K562 (cell line): ENCODE results near the gene SDS. TPM values are rescaled to one million over a fixed set of nuclear protein-coding genes. Genes with fewer than 3 reads are reported as not detected.
A peak's percentile ranks its signal among the peaks of the same experiment; 100 is the strongest.

Source experiments
- ATAC-seq: fragments of 200-7000 bp; cut with Tn5 transposase; 3 replicates; pipeline ENCODE4 v1.9.1; 2020; ENCODE audit warnings: moderate library complexity
- BruUV-seq: library from RNA; stranded (reverse); fragments of 400-500 nt; replicated peaks from 2 replicates; lab custom pipeline; 2021; lab: Mats Ljungman, UMichigan
- CTCF ChIA-PET: fragments of 300-600 bp; formaldehyde crosslinking; extraction: SDS; loops from one replicate; lab custom pipeline; 2021; ENCODE audit warnings: low intra/inter-chr PET ratio; lab: Yijun Ruan, JAX
- POLR2A ChIA-PET: fragments of 300-600, 350-650 bp; sonication (Branson Sonifier 250); formaldehyde crosslinking; extraction: SDS; loops from one replicate; lab custom pipeline; 2021; ENCODE audit warnings: antibody characterized with exemption, inconsistent platforms; lab: Yijun Ruan, JAX
- DNase-seq, 4 experiments: peaks; one replicate each; pipeline versions ENCODE4 v3.0.0 to v3.0.0-alpha.2; 2011 to 2018; ENCODE audit warnings: low spot score in 3 of 4, mixed read lengths in 3 of 4; ENCODE audit errors: extremely low read depth in 1 of 4
- FAIRE-seq: peaks from 2 replicates; lab custom pipeline; 2011; peaks lifted over from hg19 to GRCh38; lab: Jason Lieb, UNC
- H2AFZ ChIP-seq: 2 replicates; pipeline ENCODE4 v1.6.0; 2011; ENCODE audit warnings: low read depth, low read length, control low read depth, inconsistent platforms
- H3K27ac ChIP-seq: fragments of 200-600 bp; 3 replicates; pipeline ENCODE4 v1.8.0; 2011; ENCODE audit warnings: low read depth, mild to moderate bottlenecking, control low read depth, inconsistent platforms, low read length, moderate library complexity, mixed read lengths; ENCODE audit errors: extremely low read depth
- H3K27me3 ChIP-seq, 2 experiments: fragments of 300-600 bp in 1 of 2; 2 replicates in 1 of 2; 3 replicates in 1 of 2; pipeline versions ENCODE4 v1.6.0 to v1.8.0; 2011; ENCODE audit warnings: inconsistent platforms in 2 of 2, low read length in 2 of 2, mild to moderate bottlenecking in 1 of 2, mixed read lengths in 1 of 2, moderate library complexity in 1 of 2; ENCODE audit not compliant: control insufficient read depth in 2 of 2, insufficient read depth in 2 of 2
- H3K36me3 ChIP-seq: fragments of 300-600 bp; 3 replicates; pipeline ENCODE4 v1.8.0; 2011; ENCODE audit warnings: mild to moderate bottlenecking, low read length, inconsistent platforms; ENCODE audit not compliant: control insufficient read depth, insufficient read depth
- H3K4me1 ChIP-seq, 2 experiments: fragments of 200-600 bp in 1 of 2; replicated peaks in 1 of 2; 2 replicates in 1 of 2; 3 replicates in 1 of 2; pipeline versions ENCODE4 v1.5.1 to v1.8.0; 2011; ENCODE audit warnings: inconsistent platforms in 2 of 2, low read length in 2 of 2, mild to moderate bottlenecking in 1 of 2, mixed read lengths in 1 of 2, moderate library complexity in 1 of 2; ENCODE audit not compliant: control insufficient read depth in 2 of 2, insufficient read depth in 2 of 2
- H3K4me2 ChIP-seq: 2 replicates; pipeline ENCODE4 v1.6.1; 2011; ENCODE audit warnings: low read length, control low read depth, inconsistent platforms, mixed read lengths; ENCODE audit not compliant: insufficient read depth
- H3K4me3 ChIP-seq: fragments of 200-600 bp; sonication (generic), shearing (Covaris generic); 2 replicates; pipeline ENCODE4 v1.5.1; 2016; ENCODE audit warnings: control low read depth, inconsistent platforms
- H3K79me2 ChIP-seq: fragments of 200-600 bp; 3 replicates; pipeline ENCODE4 v1.8.0; 2011; ENCODE audit warnings: low read length, inconsistent platforms; ENCODE audit not compliant: control insufficient read depth, insufficient read depth
- H3K9ac ChIP-seq, 2 experiments: 2 replicates each; pipeline versions ENCODE4 v1.6.0 to v1.6.1; 2011; ENCODE audit warnings: low read depth in 2 of 2, low read length in 2 of 2, control low read depth in 1 of 2, inconsistent platforms in 1 of 2, mild to moderate bottlenecking in 1 of 2, mixed read lengths in 1 of 2; ENCODE audit not compliant: insufficient read depth in 1 of 2
- H3K9me1 ChIP-seq: one replicate; pipeline ENCODE4 v1.6.0; 2011; ENCODE audit warnings: inconsistent platforms, mild to moderate bottlenecking, low read length, moderate library complexity; ENCODE audit not compliant: control insufficient read depth, insufficient read depth
- H3K9me3 ChIP-seq: replicated peaks from 2 replicates; pipeline ENCODE4 v1.5.1; 2011; ENCODE audit warnings: low read depth, low read length, inconsistent platforms; ENCODE audit not compliant: control insufficient read depth, insufficient read depth
- H4K20me1 ChIP-seq: replicated peaks from 2 replicates; pipeline ENCODE4 v1.6.1; 2011; ENCODE audit warnings: low read length, inconsistent platforms, mixed read lengths; ENCODE audit not compliant: control insufficient read depth, insufficient read depth
- BCL6 ChIP-seq: fragments of 250-450 bp; sonication (Bioruptor Pico); IDR thresholded peaks from 2 replicates; pipeline ENCODE4 v1.4.0; 2020
- BHLHE40 ChIP-seq: IDR thresholded peaks from 2 replicates; pipeline ENCODE4 v1.6.1; 2011; ENCODE audit warnings: low read length, improper control_type of control experiment
- CBFA2T3 ChIP-seq: fragments of 450-650 bp; IDR thresholded peaks from 2 replicates; pipeline ENCODE4 v1.6.1; 2017
- COPS2 ChIP-seq: fragments of 450-650 bp; conservative IDR thresholded peaks from 2 replicates; pipeline ENCODE4 v1.6.1; 2016; ENCODE audit warnings: mild to moderate bottlenecking, moderate library complexity
- NR4A1 ChIP-seq, 2 experiments: fragments of 250-450 bp in 1 of 2; fragments of 450-650 bp in 1 of 2; sonication (Bioruptor Pico) in 1 of 2; IDR thresholded peaks; 2 replicates each; pipeline versions ENCODE4 v1.4.0 to v1.6.1; 2016 to 2020; ENCODE audit warnings: mild to moderate bottlenecking in 2 of 2, missing compliant biosample characterization in 1 of 2, missing genetic modification characterization in 1 of 2, moderate library complexity in 1 of 2
- POLR2AphosphoS5 ChIP-seq: IDR thresholded peaks from 2 replicates; pipeline ENCODE4 v1.6.1; 2011; ENCODE audit warnings: mild to moderate bottlenecking, low read depth, low read length, moderate library complexity; ENCODE audit not compliant: control insufficient read depth, insufficient read depth
- POLR2G ChIP-seq: fragments of 200-400 bp; formaldehyde crosslinking; IDR thresholded peaks from 2 replicates; pipeline ENCODE4 v1.6.1; 2017; ENCODE audit warnings: low read depth, mild to moderate bottlenecking, antibody characterized with exemption, low read length, moderate library complexity
- SNIP1 ChIP-seq: fragments of 450-650 bp; IDR thresholded peaks from 2 replicates; pipeline ENCODE4 v1.7.1; 2017; ENCODE audit warnings: low read depth, mild to moderate bottlenecking
- ZBTB17 ChIP-seq: fragments of 450-650 bp; formaldehyde crosslinking; IDR thresholded peaks from 2 replicates; pipeline ENCODE4 v1.4.0; 2020; ENCODE audit warnings: mild to moderate bottlenecking
- ZNF165 ChIP-seq: fragments of 250-450 bp; sonication (Bioruptor Pico); IDR thresholded peaks from 2 replicates; pipeline ENCODE4 v1.4.0; 2020; ENCODE audit warnings: borderline replicate concordance
- WGBS: fragments of 100-300 bp; shearing (Covaris generic); methylation state at CpG from one replicate; pipeline ENCODE4 v1.1.6; 2016; ENCODE audit warnings: low coverage, mixed read lengths; ENCODE audit not compliant: insufficient coverage; ENCODE audit errors: missing lambda C conversion rate; 5-methylcytosine and 5-hydroxymethylcytosine counted together
- in situ Hi-C: fragments of 300-500 bp; cut with MboI; formaldehyde crosslinking; loops from 4 replicates; pipeline ENCODE4 v1.15.0; 2018; ENCODE audit warnings: inconsistent platforms, mixed read lengths
- intact Hi-C: fragments of 100-400 bp; cut with micrococcal nuclease; formaldehyde crosslinking; loops from 2 replicates; pipeline ENCODE4 v1.14.2; 2022
- polyA plus RNA-seq, 8 experiments: library from polyadenylated mRNA; depleted of rRNA in 4 of 8; stranded (reverse) in 5 of 8; unstranded in 3 of 8; fragments of >200 nt; fragmentation: Nextera tagmentation in 2 of 8; fragmentation: Illumina TruSeq in 1 of 8; extraction: Ambion mirVana in 2 of 8; extraction: Trizol in 1 of 8; gene quantifications; 2 replicates each; pipeline versions ENCODE4 v1.2.1 to v1.2.3, GENCODE V29; 2011 to 2014; ENCODE audit warnings: inconsistent platforms in 1 of 8, missing spikeins in 1 of 8
- total RNA-seq, 7 experiments: library from RNA; depleted of rRNA in 6 of 7; stranded (reverse); fragments of >200 nt in 6 of 7; fragmentation: Illumina TruSeq in 2 of 7; extraction: Trizol in 2 of 7; gene quantifications; 2 replicates each; pipeline versions ENCODE4 v1.2.1 to v1.2.3, GENCODE V29; 2011 to 2021; ENCODE audit warnings: low replicate concordance in 1 of 7
- TF ChIP-seq, protein P1 (sequence below): fragments of 450-650 bp; conservative IDR thresholded peaks from 2 replicates; pipeline ENCODE4 v1.6.1; 2016; ENCODE audit warnings: missing genetic modification characterization, low read depth, mild to moderate bottlenecking, missing compliant biosample characterization, moderate library complexity
- TF ChIP-seq, protein P2 (sequence below): sonication (generic); formaldehyde crosslinking; IDR thresholded peaks from 2 replicates; pipeline ENCODE4 v1.8.1; 2022; ENCODE audit warnings: missing genetic modification reagents
- TF ChIP-seq, protein P3 (sequence below): sonication (generic); formaldehyde crosslinking; IDR thresholded peaks from 2 replicates; pipeline ENCODE4 v1.9.0; 2022; ENCODE audit warnings: mild to moderate bottlenecking, missing genetic modification reagents
- TF ChIP-seq, protein P4 (sequence below): fragments of 450-650 bp; IDR thresholded peaks from 2 replicates; pipeline ENCODE4 v1.6.1; 2016; ENCODE audit warnings: borderline replicate concordance
- TF ChIP-seq, protein P5 (sequence below): fragments of 250-450 bp; sonication (Bioruptor Pico); IDR thresholded peaks from 2 replicates; pipeline ENCODE4 v1.4.0; 2020

The SDS gene
- total and polyA plus RNA-seq, 9 of the 15 experiments (the other 6 are each of a cell fraction or from before 2014, with no cell fraction given) = 0.07 to 1.1 (median 0.12) TPM; not detected in 1

DNA sequence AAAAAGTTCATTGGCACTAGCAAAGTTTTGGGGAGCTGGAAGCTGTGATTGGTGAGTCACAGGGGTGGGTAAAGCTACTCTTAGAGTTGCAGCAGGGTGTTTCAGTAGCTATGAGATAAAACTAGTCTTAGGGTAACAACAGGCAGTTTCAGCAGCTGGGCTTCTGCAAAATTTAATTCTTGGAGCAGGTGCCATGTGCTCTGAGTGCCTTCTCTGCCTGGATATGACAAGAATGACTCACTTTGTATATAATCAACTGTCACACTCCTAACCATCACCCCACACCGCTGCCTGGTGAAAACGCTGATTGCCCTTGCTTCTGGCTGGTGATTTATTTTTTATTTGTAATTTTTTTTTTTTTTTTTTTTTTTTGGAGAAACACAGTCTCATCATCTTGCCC, 55.8 kb downstream of the SDS start:
- no peak overlapping the region for H3K27ac ChIP-seq
- no peaks in the 10 kb centered on the region for H3K9me1 ChIP-seq
- H2AFZ ChIP-seq = no peak overlapping the region
- H4K20me1 ChIP-seq = no peaks in the 10 kb centered on the region
- ChIA-PET CTCF (no interaction called here), POLR2A (no interaction called here)
- WGBS = 28% methylated on average over 2 of the region's 2 CpGs
- H3K36me3 ChIP-seq = no peaks in the 10 kb centered on the region
- no peaks in the 10 kb centered on the region for H3K27me3 ChIP-seq
- ATAC-seq (no peak; the same call in 2 of the 3 replicates), FAIRE-seq (no peak), DNase-seq (peak in 1 of 4 experiments; percentile 9)
- H3K9ac ChIP-seq = no peak overlapping the region
- no peak overlapping the region for H3K4me3 ChIP-seq
- no peaks in the 10 kb centered on the region for H3K79me2 ChIP-seq
- no TSS peak for BruUV-seq
- in situ Hi-C loops (no loop called here), intact Hi-C loops (no loop called here)
- no peaks in the 10 kb centered on the region for H3K9me3 ChIP-seq
- no peak overlapping the region for H3K4me2 ChIP-seq
- peaks cover 14 to 19% of the 10 kb centered on the region in 2 experiments for H3K4me1 ChIP-seq
- no peak for TF ChIP-seq BHLHE40
- no peak for TF ChIP-seq SNIP1
- TF ChIP-seq ZNF165 (CRISPR knock-in tag) = no peak
- no peak for TF ChIP-seq ZBTB17
- TF ChIP-seq, protein P1, sequence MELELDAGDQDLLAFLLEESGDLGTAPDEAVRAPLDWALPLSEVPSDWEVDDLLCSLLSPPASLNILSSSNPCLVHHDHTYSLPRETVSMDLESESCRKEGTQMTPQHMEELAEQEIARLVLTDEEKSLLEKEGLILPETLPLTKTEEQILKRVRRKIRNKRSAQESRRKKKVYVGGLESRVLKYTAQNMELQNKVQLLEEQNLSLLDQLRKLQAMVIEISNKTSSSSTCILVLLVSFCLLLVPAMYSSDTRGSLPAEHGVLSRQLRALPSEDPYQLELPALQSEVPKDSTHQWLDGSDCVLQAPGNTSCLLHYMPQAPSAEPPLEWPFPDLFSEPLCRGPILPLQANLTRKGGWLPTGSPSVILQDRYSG (tag) = no peak
- TF ChIP-seq POLR2G = no peak
- TF ChIP-seq, protein P2, sequence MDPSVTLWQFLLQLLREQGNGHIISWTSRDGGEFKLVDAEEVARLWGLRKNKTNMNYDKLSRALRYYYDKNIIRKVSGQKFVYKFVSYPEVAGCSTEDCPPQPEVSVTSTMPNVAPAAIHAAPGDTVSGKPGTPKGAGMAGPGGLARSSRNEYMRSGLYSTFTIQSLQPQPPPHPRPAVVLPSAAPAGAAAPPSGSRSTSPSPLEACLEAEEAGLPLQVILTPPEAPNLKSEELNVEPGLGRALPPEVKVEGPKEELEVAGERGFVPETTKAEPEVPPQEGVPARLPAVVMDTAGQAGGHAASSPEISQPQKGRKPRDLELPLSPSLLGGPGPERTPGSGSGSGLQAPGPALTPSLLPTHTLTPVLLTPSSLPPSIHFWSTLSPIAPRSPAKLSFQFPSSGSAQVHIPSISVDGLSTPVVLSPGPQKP (CRISPR knock-in tag) = no peak
- TF ChIP-seq BCL6 = no peak
- TF ChIP-seq, protein P3, sequence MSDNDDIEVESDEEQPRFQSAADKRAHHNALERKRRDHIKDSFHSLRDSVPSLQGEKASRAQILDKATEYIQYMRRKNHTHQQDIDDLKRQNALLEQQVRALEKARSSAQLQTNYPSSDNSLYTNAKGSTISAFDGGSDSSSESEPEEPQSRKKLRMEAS (CRISPR knock-in tag) = 0 out of 2 replicates have a peak, but pooled peaks have one; percentile 32
- no peak for TF ChIP-seq NR4A1 (CRISPR knock-in tag; IDR thresholded peaks at IDR 0.05)
- TF ChIP-seq NR4A1 (tag; IDR thresholded peaks at IDR 0.05) = no peak
- TF ChIP-seq, protein P4, sequence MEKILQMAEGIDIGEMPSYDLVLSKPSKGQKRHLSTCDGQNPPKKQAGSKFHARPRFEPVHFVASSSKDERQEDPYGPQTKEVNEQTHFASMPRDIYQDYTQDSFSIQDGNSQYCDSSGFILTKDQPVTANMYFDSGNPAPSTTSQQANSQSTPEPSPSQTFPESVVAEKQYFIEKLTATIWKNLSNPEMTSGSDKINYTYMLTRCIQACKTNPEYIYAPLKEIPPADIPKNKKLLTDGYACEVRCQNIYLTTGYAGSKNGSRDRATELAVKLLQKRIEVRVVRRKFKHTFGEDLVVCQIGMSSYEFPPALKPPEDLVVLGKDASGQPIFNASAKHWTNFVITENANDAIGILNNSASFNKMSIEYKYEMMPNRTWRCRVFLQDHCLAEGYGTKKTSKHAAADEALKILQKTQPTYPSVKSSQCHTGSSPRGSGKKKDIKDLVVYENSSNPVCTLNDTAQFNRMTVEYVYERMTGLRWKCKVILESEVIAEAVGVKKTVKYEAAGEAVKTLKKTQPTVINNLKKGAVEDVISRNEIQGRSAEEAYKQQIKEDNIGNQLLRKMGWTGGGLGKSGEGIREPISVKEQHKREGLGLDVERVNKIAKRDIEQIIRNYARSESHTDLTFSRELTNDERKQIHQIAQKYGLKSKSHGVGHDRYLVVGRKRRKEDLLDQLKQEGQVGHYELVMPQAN = no peak
- no peak for TF ChIP-seq COPS2
- TF ChIP-seq POLR2AphosphoS5 = no peak
- peak; percentile 68 for TF ChIP-seq CBFA2T3
- TF ChIP-seq, protein P5, sequence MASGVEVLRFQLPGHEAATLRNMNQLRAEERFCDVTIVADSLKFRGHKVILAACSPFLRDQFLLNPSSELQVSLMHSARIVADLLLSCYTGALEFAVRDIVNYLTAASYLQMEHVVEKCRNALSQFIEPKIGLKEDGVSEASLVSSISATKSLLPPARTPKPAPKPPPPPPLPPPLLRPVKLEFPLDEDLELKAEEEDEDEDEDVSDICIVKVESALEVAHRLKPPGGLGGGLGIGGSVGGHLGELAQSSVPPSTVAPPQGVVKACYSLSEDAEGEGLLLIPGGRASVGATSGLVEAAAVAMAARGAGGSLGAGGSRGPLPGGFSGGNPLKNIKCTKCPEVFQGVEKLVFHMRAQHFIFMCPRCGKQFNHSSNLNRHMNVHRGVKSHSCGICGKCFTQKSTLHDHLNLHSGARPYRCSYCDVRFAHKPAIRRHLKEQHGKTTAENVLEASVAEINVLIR (CRISPR knock-in tag) = no peak
